Osteoblast (primary cell): ENCODE measurements around the gene U2AF2. TPM values are rescaled to one million over a fixed set of nuclear protein-coding genes. Genes with fewer than 3 reads are reported as not detected.

Source experiments
- DNase-seq: peaks from one replicate; pipeline ENCODE4 v3.0.0; 2011; ENCODE audit warnings: low spot score, mixed read lengths; ENCODE audit not compliant: insufficient read length; ENCODE audit errors: missing footprints
- H2AFZ ChIP-seq: 2 replicates; pipeline ENCODE4 v1.6.0; 2011; ENCODE audit warnings: mild to moderate bottlenecking, low read length
- H3K27ac ChIP-seq: 2 replicates; pipeline ENCODE4 v1.5.1; 2011; ENCODE audit warnings: mild to moderate bottlenecking, low read depth, low read length, moderate library complexity
- H3K27me3 ChIP-seq: 2 replicates; pipeline ENCODE4 v1.6.0; 2012; ENCODE audit warnings: mild to moderate bottlenecking, control low read depth, inconsistent platforms, low read length, moderate library complexity; ENCODE audit not compliant: insufficient read depth
- H3K36me3 ChIP-seq: 2 replicates; pipeline ENCODE4 v1.5.1; 2011; ENCODE audit warnings: mild to moderate bottlenecking, low read length, control low read depth, moderate library complexity; ENCODE audit not compliant: insufficient read depth
- H3K4me1 ChIP-seq: 2 replicates; pipeline ENCODE4 v1.5.1; 2011; ENCODE audit warnings: mild to moderate bottlenecking, low read length, control low read depth, moderate library complexity; ENCODE audit not compliant: insufficient read depth
- H3K4me2 ChIP-seq: 2 replicates; pipeline ENCODE4 v1.6.0; 2011; ENCODE audit warnings: mild to moderate bottlenecking, low read length; ENCODE audit not compliant: insufficient read depth
- H3K4me3 ChIP-seq: fragments of 200-600 bp; sonication (generic); 3 replicates; pipeline ENCODE4 v1.5.1; 2012; ENCODE audit warnings: mild to moderate bottlenecking, low read length, inconsistent platforms; ENCODE audit not compliant: insufficient read depth
- H3K79me2 ChIP-seq: 2 replicates; pipeline ENCODE4 v1.6.0; 2012; ENCODE audit warnings: mild to moderate bottlenecking, low read length, control low read depth, inconsistent platforms; ENCODE audit not compliant: insufficient read depth
- H3K9me3 ChIP-seq: 2 replicates; pipeline ENCODE4 v1.5.1; 2011; ENCODE audit warnings: low read depth, low read length, control low read depth
- H4K20me1 ChIP-seq: 2 replicates; pipeline ENCODE4 v1.6.0; 2012; ENCODE audit warnings: mild to moderate bottlenecking, low read length, control low read depth; ENCODE audit not compliant: insufficient read depth
- total RNA-seq: library from RNA; depleted of rRNA; stranded (reverse); fragments of >200 nt; gene quantifications from 2 replicates; pipeline ENCODE4 v1.2.3, GENCODE V29; 2012
- TF ChIP-seq, protein P1 (sequence below): IDR thresholded peaks from 2 replicates; pipeline ENCODE4 v1.5.1; 2011; ENCODE audit warnings: mild to moderate bottlenecking, low read depth, low read length, moderate library complexity; ENCODE audit errors: extremely low read depth

U2AF2 gene
- total RNA-seq, 1 donor = 70.2 TPM

DNA sequence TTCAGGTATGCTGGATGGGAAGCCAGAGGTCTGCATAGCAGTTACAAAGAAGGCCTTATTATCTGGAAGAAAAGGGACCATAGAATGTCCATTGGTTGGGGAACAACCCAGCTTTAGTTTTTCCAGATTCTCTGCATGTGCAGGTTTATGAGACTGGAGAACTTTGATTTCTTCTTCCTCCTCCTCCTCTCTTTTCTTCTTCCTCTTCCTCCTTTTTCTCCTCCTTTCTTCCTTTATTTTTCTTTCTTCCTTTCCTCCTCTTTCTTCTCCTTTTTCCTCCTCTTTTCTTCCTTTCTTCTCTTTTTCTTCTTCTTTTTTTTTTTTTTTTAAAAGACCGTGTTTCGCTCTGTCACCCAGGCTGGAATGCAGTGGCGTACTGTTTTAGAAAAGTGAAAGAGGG is 51.1 kb downstream of the U2AF2 start:
- Histone ChIP-seq H3K36me3 (peaks cover 10% of the 10 kb centered on the region), H3K4me1 (no peaks in the 10 kb centered on the region), H3K27ac (no peak overlapping the region), H3K4me2 (no peak overlapping the region), H2AFZ (no peak overlapping the region), H3K27me3 (no peaks in the 10 kb centered on the region), H3K4me3 (no peak overlapping the region), H3K9me3 (no peaks in the 10 kb centered on the region), H4K20me1 (peaks cover 3% of the 10 kb centered on the region), H3K79me2 (no peaks in the 10 kb centered on the region)
- DNase-seq = no peak
- TF ChIP-seq, protein P1, sequence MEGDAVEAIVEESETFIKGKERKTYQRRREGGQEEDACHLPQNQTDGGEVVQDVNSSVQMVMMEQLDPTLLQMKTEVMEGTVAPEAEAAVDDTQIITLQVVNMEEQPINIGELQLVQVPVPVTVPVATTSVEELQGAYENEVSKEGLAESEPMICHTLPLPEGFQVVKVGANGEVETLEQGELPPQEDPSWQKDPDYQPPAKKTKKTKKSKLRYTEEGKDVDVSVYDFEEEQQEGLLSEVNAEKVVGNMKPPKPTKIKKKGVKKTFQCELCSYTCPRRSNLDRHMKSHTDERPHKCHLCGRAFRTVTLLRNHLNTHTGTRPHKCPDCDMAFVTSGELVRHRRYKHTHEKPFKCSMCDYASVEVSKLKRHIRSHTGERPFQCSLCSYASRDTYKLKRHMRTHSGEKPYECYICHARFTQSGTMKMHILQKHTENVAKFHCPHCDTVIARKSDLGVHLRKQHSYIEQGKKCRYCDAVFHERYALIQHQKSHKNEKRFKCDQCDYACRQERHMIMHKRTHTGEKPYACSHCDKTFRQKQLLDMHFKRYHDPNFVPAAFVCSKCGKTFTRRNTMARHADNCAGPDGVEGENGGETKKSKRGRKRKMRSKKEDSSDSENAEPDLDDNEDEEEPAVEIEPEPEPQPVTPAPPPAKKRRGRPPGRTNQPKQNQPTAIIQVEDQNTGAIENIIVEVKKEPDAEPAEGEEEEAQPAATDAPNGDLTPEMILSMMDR = no peak

DNA sequence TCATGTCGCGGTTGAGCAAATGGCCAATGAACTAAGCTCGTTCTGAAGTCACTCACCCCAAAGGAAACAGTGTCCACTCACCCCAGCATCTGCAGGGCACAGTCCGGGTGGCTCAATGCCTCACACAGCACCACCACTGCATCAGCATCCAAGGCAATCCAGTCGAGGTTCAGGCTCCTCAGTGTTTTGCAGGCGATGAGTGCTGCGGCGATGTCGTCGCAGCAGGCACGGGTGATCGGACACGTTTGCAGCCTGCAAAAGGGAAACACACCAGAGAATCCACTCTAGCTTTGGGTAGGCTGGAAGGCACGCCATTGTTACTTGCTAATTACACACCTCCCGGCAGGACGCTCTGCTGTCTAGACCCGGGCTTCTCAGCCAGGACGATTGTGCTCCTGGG is 56.9 kb downstream of the U2AF2 start:
- TF ChIP-seq, protein P1 = no peak
- no peak overlapping the region for H3K27ac ChIP-seq
- H2AFZ ChIP-seq = no peak overlapping the region
- no peak for DNase-seq
- H3K36me3 ChIP-seq = no peaks in the 10 kb centered on the region
- no peaks in the 10 kb centered on the region for H3K4me1 ChIP-seq
- H3K27me3 ChIP-seq = no peaks in the 10 kb centered on the region
- no peaks in the 10 kb centered on the region for H4K20me1 ChIP-seq
- H3K9me3 ChIP-seq = no peaks in the 10 kb centered on the region
- no peaks in the 10 kb centered on the region for H3K79me2 ChIP-seq
- H3K4me3 ChIP-seq = no peak overlapping the region
- H3K4me2 ChIP-seq = no peak overlapping the region

DNA sequence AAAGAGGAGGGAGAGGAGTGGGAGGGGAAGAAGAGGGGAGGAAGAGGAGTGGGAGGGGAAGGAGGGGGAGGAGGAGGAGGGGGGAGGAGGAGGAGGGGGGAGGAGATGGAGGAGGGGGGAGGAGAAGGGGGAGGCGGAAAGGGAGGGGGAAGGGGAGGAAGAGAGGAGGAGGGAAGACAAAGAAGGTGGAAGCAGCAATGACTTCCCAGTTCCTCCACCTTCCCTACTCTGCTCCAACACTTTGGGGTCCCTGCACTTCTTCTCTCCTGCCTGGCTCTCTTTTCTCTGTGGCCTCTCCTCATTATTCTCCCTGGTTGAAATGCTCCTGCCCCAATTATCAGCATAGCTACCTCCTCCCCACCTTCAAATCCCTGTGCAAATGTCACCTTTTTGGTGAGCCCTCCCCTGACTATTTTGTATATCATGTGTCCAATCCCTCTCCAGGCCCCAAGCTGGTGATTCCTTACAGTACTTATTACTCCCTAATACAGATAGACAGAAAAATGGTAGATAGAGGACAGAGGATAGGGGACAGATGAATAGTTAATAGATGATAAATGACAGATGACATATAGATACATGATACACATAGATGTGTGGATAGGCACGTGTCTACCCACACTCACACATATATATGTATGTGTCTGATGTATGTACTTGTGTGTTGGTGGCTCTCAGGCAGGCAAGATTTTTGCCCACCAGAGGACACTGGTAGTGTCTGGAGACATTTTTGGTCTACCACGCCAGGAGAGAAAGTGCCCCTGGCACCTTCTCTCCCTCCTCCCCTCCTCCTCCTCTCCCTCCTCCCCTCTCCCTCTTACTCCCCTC is 58.2 kb downstream of the U2AF2 start:
- Histone ChIP-seq H3K9me3 (no peaks in the 10 kb centered on the region), H3K36me3 (no peaks in the 10 kb centered on the region), H3K27ac (no peak overlapping the region), H3K4me2 (no peak overlapping the region), H3K4me1 (no peaks in the 10 kb centered on the region), H2AFZ (no peak overlapping the region), H3K27me3 (no peaks in the 10 kb centered on the region), H4K20me1 (no peaks in the 10 kb centered on the region), H3K79me2 (no peaks in the 10 kb centered on the region), H3K4me3 (no peak overlapping the region)
- TF ChIP-seq, protein P1 = no peak
- DNase-seq = peak; percentile 55

DNA sequence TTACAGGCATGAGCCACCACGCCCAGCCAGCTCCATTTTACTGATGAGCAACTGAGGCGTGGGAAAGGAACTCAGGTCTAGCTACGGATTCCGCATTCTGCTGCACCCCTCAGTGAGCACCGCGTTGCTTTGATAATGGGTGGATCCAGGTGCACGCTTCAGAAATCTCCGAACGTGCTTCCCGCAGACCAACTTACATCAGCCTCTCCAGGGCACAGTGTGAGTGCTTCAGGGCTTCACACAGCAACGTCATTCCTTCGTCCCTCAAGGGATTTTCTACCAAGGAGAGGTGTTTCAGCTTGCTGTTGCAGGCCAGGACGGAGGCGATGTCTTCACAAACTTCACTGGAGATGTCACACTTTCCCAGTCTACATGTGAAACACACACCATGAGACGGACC is 61.7 kb downstream of the U2AF2 start:
- no peak overlapping the region for H3K4me3 ChIP-seq
- H3K79me2 ChIP-seq = no peaks in the 10 kb centered on the region
- no peaks in the 10 kb centered on the region for H3K9me3 ChIP-seq
- no peaks in the 10 kb centered on the region for H3K27me3 ChIP-seq
- H2AFZ ChIP-seq = no peak overlapping the region
- H4K20me1 ChIP-seq = no peaks in the 10 kb centered on the region
- H3K27ac ChIP-seq = no peak overlapping the region
- no peaks in the 10 kb centered on the region for H3K4me1 ChIP-seq
- no peaks in the 10 kb centered on the region for H3K36me3 ChIP-seq
- TF ChIP-seq, protein P1 = no peak
- DNase-seq = no peak
- H3K4me2 ChIP-seq = no peak overlapping the region
